ENCODE measurements around the gene ABCC4.
A peak's percentile ranks its signal among the peaks of the same experiment; 100 is the strongest.

Gene ABCC4

DNA sequence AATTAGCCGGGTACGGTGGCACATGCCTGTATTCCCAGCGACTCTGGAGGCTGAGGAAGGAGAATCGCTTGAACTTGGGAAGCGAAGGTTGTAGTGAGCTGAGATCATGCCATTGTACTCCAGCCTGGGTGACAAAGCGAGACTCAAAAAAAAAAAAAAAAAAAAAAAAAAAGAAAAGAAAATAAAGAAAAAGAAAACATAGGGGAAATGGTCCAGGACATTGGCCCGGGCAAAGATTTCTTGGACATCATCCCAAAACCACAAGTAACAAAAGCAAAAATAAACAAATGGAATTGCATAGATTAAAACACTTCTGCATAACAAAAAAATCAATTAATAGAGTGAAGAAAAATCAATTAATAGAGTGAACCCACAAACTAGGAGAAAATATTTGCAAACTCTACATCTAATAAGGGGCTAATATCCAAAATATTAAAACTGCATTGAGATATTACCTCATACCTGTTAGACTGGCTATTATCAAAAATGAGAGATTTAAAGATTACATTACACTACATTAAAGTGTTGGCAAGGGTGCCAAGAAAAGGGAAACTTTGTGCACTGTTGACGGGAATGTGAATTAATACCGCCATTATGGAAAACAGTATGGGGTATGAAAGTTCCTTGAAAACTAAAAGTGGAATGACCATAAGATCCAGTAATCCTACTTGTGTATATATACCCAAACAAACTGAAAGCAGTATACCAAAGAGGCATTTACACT is 18.5 kb upstream of the ABCC4 start:
- in situ Hi-C loops (cut with HindIII; ENCODE audit: low sequenced_read_pairs) = no loop called here
- TF ChIP-seq, protein P1, sequence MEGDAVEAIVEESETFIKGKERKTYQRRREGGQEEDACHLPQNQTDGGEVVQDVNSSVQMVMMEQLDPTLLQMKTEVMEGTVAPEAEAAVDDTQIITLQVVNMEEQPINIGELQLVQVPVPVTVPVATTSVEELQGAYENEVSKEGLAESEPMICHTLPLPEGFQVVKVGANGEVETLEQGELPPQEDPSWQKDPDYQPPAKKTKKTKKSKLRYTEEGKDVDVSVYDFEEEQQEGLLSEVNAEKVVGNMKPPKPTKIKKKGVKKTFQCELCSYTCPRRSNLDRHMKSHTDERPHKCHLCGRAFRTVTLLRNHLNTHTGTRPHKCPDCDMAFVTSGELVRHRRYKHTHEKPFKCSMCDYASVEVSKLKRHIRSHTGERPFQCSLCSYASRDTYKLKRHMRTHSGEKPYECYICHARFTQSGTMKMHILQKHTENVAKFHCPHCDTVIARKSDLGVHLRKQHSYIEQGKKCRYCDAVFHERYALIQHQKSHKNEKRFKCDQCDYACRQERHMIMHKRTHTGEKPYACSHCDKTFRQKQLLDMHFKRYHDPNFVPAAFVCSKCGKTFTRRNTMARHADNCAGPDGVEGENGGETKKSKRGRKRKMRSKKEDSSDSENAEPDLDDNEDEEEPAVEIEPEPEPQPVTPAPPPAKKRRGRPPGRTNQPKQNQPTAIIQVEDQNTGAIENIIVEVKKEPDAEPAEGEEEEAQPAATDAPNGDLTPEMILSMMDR (IDR thresholded peaks at IDR 0.05; ENCODE audit: low read depth, low read length, missing control alignments) = no peak
- DNase-seq (ENCODE audit: low read depth) = no peak
- H3K4me3 ChIP-seq (ENCODE audit: low read depth, low read length) = no peak overlapping the region

DNA sequence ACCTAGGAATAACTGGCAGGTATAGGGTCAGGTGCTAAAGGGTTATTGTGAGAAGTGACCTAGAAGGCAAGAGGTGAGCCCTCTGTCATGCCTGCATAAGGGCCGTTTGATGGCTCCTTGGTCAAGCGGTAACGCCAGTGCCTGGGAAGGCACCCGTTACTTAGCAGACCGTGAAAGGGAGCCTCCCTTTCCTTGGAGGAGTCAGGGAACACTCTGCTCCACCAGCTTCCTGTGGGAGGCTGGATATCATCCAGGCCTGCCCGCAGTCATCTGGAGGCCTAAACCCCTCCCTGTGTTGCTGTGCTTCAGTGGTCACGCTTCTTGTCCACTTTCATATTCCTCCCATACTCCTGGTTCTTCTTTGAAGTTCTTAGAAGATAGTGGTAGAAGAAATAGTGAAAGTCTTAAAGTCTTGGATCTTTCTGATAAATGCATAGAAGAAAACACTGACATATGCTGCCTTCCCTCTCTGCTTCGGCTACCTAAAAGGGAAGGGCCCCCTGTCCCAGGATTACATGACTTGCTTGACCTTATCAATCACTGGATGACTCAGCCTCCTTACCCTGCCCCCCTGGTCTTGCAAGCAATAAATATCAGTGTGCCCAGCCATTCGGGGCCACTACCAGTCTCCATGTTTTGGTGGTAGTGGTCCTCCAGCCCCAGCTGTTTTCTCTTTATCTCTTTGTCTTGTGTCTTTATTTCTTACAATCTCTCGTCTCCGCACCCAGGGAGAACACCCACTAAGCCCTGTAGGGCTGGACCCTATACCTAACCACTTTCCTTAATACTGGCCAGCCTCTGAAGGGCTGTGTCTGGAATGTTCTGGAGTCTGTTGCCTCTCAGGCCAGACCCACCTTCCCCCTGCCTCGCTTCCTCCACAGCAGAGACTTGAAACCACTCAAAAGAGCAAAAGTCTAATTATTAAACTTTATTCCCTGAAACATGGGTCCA is 16.1 kb upstream of the ABCC4 start:
- no peak for DNase-seq (ENCODE audit: low read depth)
- no peak overlapping the region for H3K4me3 ChIP-seq (ENCODE audit: low read depth, low read length)
- TF ChIP-seq, protein P1 (IDR thresholded peaks at IDR 0.05; ENCODE audit: low read depth, low read length, missing control alignments) = no peak
- in situ Hi-C loops (cut with HindIII; ENCODE audit: low sequenced_read_pairs) = no loop called here

- TF ChIP-seq, protein P1 (IDR thresholded peaks at IDR 0.05; ENCODE audit: low read depth, low read length, missing control alignments) = no peak
- in situ Hi-C loops (cut with HindIII; ENCODE audit: low sequenced_read_pairs) = no loop called here
- DNase-seq (ENCODE audit: low read depth) = no peak
- no peak overlapping the region for H3K4me3 ChIP-seq (ENCODE audit: low read depth, low read length)
Observed at GRCh38 chr13:95315752-95316151, 14.5 kb upstream of the ABCC4 start.

GRCh38 chr13:95307507-95307906 is 6.3 kb upstream of the ABCC4 start:
- in situ Hi-C loops (cut with HindIII; ENCODE audit: low sequenced_read_pairs) = no loop called here
- DNase-seq (ENCODE audit: low read depth) = no peak
- no peak overlapping the region for H3K4me3 ChIP-seq (ENCODE audit: low read depth, low read length)
- TF ChIP-seq, protein P1 (IDR thresholded peaks at IDR 0.05; ENCODE audit: low read depth, low read length, missing control alignments) = no peak

GRCh38 chr13:95304453-95304852 is 3.2 kb upstream of the ABCC4 start:
- no peak for DNase-seq (ENCODE audit: low read depth)
- no peak overlapping the region for H3K4me3 ChIP-seq (ENCODE audit: low read depth, low read length)
- TF ChIP-seq, protein P1 (IDR thresholded peaks at IDR 0.05; ENCODE audit: low read depth, low read length, missing control alignments) = no peak
- in situ Hi-C loops (cut with HindIII; ENCODE audit: low sequenced_read_pairs) = no loop called here

DNA sequence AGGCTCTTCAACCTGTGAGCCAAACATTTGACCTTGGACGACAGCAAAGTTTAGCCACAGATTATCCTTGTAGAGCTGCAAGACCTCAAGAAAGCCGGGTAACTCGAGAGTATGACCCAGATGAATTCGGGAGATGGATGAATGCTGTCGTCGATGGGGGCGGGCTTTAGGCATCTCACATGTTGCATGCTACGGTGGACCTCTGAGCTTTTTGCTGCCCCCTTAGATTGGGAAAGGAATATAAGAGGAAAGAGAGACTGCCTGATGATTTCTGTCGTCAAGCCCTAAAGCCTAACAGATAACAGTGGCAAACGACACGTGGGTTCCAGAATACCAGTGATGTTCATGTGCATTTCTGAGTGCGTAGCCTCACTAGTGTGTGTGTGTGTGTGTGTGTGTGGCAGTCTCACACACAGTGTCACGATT is 730 bp upstream of the ABCC4 start:
- TF ChIP-seq, protein P1 (IDR thresholded peaks at IDR 0.05; ENCODE audit: low read depth, low read length, missing control alignments) = peak; percentile 1
- in situ Hi-C loops (cut with HindIII; ENCODE audit: low sequenced_read_pairs) = no loop called here
- H3K4me3 ChIP-seq (ENCODE audit: low read depth, low read length) = peak overlapping the region; percentile 75
- no peak for DNase-seq (ENCODE audit: low read depth)
